Measurements from ENCODE around the gene NDUFB8.

NDUFB8 gene

GRCh38 chr10:100479037-100479436 lies 50.6 kb downstream of the NDUFB8 start:
- Histone ChIP-seq H3K4me2 (ENCODE audit: low read length) (no peak overlapping the region), H3K27me3 (ENCODE audit: control insufficient read depth, low read length) (peaks cover 37% of the 10 kb centered on the region)

GRCh38 chr10:100477970-100478369 lies 51.7 kb downstream of the NDUFB8 start:
- H3K27ac ChIP-seq (ENCODE audit: low read depth, low read length), result no peak overlapping the region
- no peaks in the 10 kb centered on the region for H3K36me3 ChIP-seq (ENCODE audit: control insufficient read depth, low read length)
- H4K20me1 ChIP-seq (ENCODE audit: control insufficient read depth, insufficient read depth, low read depth, low read length), result no peaks in the 10 kb centered on the region
- peaks cover 12% of the 10 kb centered on the region for H3K4me1 ChIP-seq (ENCODE audit: control insufficient read depth, low read length)
- no peaks in the 10 kb centered on the region for H3K9me3 ChIP-seq (ENCODE audit: control insufficient read depth, insufficient read depth, low read length)
- H3K27me3 ChIP-seq (ENCODE audit: control insufficient read depth, low read length), result peaks cover 41% of the 10 kb centered on the region
- no peak for TF ChIP-seq CTCF (IDR thresholded peaks at IDR 0.05; ENCODE audit: low read depth, low read length, poor library complexity, severe bottlenecking)
- TF ChIP-seq EZH2phosphoT487 (IDR thresholded peaks at IDR 0.05; ENCODE audit: borderline replicate concordance, low read length), result no peak
- H3K79me2 ChIP-seq (ENCODE audit: control insufficient read depth, low read length), result no peaks in the 10 kb centered on the region
- no peak overlapping the region for H3K4me2 ChIP-seq (ENCODE audit: low read length)
- H3K4me3 ChIP-seq (ENCODE audit: low read length), result no peak overlapping the region
- H3F3A ChIP-seq (ENCODE audit: control insufficient read depth, insufficient read depth), result no peaks in the 10 kb centered on the region
- H3K9me2 ChIP-seq (replicated peaks; ENCODE audit: control insufficient read depth, low read length), result no peaks in the 10 kb centered on the region

More at GRCh38 chr10:100479037-100479436, 50.6 kb downstream of the NDUFB8 start:
- H4K20me1 ChIP-seq (ENCODE audit: control insufficient read depth, insufficient read depth, low read depth, low read length), result no peaks in the 10 kb centered on the region
- peaks cover 12% of the 10 kb centered on the region for H3K4me1 ChIP-seq (ENCODE audit: control insufficient read depth, low read length)
- no peaks in the 10 kb centered on the region for H3K79me2 ChIP-seq (ENCODE audit: control insufficient read depth, low read length)
- H3K4me3 ChIP-seq (ENCODE audit: low read length), result no peak overlapping the region
- H3K9me2 ChIP-seq (replicated peaks; ENCODE audit: control insufficient read depth, low read length), result no peaks in the 10 kb centered on the region
- H3K9me3 ChIP-seq (ENCODE audit: control insufficient read depth, insufficient read depth, low read length), result no peaks in the 10 kb centered on the region
- no peaks in the 10 kb centered on the region for H3F3A ChIP-seq (ENCODE audit: control insufficient read depth, insufficient read depth)
- H3K27ac ChIP-seq (ENCODE audit: low read depth, low read length), result no peak overlapping the region
- no peaks in the 10 kb centered on the region for H3K36me3 ChIP-seq (ENCODE audit: control insufficient read depth, low read length)
- TF ChIP-seq CTCF (IDR thresholded peaks at IDR 0.05; ENCODE audit: low read depth, low read length, poor library complexity, severe bottlenecking) (no peak), EZH2phosphoT487 (IDR thresholded peaks at IDR 0.05; ENCODE audit: borderline replicate concordance, low read length) (no peak)

Measured in DOHH2 (cell line).